Measurements from ENCODE around the gene ATCAY.
"Not testable (repeated sequence)": the region's sequence is repeated elsewhere in the genome, so short reads cannot be mapped to it uniquely, and the experiment has no call there.

The ATCAY gene

GRCh38 chr19:3902317-3902973, 22.0 kb downstream of the ATCAY start:
- no peak for DNase-seq (ENCODE audit: low spot score)

- DNase-seq (ENCODE audit: low spot score) = no peak
These were observed 23.7 kb downstream of the ATCAY start for GRCh38 chr19:3904233-3904632.

- no peak for DNase-seq (ENCODE audit: low spot score)
These were observed 27.3 kb downstream of the ATCAY start for GRCh38 chr19:3907626-3908265.

GRCh38 chr19:3908266-3909054, 28.0 kb downstream of the ATCAY start:
- DNase-seq (ENCODE audit: low spot score) = no peak

- DNase-seq (ENCODE audit: low spot score) = no peak
These were observed 29.6 kb downstream of the ATCAY start for GRCh38 chr19:3910105-3910504.

- no peak for DNase-seq (ENCODE audit: low spot score)
These were observed 33.7 kb downstream of the ATCAY start for GRCh38 chr19:3914199-3914598.

- DNase-seq (ENCODE audit: low spot score) = no peak
These were observed 35.5 kb downstream of the ATCAY start for GRCh38 chr19:3916033-3916432.

GRCh38 chr19:3919793-3920192, 39.3 kb downstream of the ATCAY start:
- DNase-seq (ENCODE audit: low spot score) = no peak

- DNase-seq (ENCODE audit: low spot score) = no peak
These were observed 42.7 kb downstream of the ATCAY start for GRCh38 chr19:3923096-3923758.

GRCh38 chr19:3923912-3924311, 43.4 kb downstream of the ATCAY start:
- DNase-seq (ENCODE audit: low spot score) = no peak

GRCh38 chr19:3931041-3931440, 50.6 kb downstream of the ATCAY start:
- DNase-seq (ENCODE audit: low spot score) = no peak

- DNase-seq (ENCODE audit: low spot score) = no peak
These were observed 52.7 kb downstream of the ATCAY start, which contains the start of gene NMRK2 for GRCh38 chr19:3932931-3933810. TSS of gene NMRK2 (plus strand) at chr19:3933069. CDS start at chr19:3933672, 603 bp downstream.

GRCh38 chr19:3936506-3937442, 56.3 kb downstream of the ATCAY start:
- no peak for DNase-seq (ENCODE audit: low spot score)

GRCh38 chr19:3938300-3938950, 57.9 kb downstream of the ATCAY start:
- DNase-seq (ENCODE audit: low spot score) = not testable (repeated sequence)

- DNase-seq (ENCODE audit: low spot score) = no peak
These were observed 62.4 kb downstream of the ATCAY start for GRCh38 chr19:3942790-3943409.

GRCh38 chr19:3944018-3944721, 63.7 kb downstream of the ATCAY start:
- no peak for DNase-seq (ENCODE audit: low spot score)

GRCh38 chr19:3945838-3946237, 65.4 kb downstream of the ATCAY start:
- DNase-seq (ENCODE audit: low spot score) = no peak

- DNase-seq (ENCODE audit: low spot score) = not testable (repeated sequence)
These were observed 66.9 kb downstream of the ATCAY start for GRCh38 chr19:3947316-3947933.

Data from pons (tissue), 1 donor.